GM12875 (cell line): ENCODE measurements around the gene PITPNC1.

Source experiments
- H3K4me3 ChIP-seq: one replicate; pipeline ENCODE4 v1.5.1; 2011; ENCODE audit warnings: low read depth, low read length, control low read depth
- TF ChIP-seq, protein P1 (sequence below): IDR thresholded peaks from 2 replicates; pipeline ENCODE4 v1.5.1; 2011; ENCODE audit warnings: low read depth, mild to moderate bottlenecking, control low read depth, inconsistent platforms, low read length, moderate library complexity, borderline replicate concordance; ENCODE audit not compliant: insufficient read depth

The PITPNC1 gene

DNA sequence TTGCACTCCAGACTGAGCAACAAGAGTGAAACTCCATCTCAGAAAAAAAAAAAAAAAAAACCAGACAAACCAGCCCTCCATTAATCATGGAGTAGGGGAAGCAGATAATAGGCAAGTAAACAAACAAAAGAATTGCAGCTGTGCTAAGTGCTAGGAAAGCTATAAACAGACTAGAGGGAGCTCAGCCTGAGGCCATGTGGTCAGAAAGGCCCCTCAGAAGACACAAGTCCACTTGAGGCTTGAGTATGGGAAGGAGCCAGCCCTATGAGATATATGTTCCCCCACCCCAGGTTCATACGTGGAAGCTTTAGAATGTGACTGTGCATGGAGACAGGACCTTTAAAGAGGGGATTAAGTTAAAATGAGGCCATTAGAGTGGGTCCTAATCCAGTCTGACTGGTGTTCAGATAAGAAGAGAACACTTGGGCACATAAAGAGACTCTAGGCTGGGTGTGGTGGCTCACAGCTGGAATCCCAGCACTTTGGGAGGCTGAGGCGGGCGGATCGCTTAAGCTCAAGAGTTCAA lies 208.1 kb downstream of the PITPNC1 start:
- TF ChIP-seq, protein P1, sequence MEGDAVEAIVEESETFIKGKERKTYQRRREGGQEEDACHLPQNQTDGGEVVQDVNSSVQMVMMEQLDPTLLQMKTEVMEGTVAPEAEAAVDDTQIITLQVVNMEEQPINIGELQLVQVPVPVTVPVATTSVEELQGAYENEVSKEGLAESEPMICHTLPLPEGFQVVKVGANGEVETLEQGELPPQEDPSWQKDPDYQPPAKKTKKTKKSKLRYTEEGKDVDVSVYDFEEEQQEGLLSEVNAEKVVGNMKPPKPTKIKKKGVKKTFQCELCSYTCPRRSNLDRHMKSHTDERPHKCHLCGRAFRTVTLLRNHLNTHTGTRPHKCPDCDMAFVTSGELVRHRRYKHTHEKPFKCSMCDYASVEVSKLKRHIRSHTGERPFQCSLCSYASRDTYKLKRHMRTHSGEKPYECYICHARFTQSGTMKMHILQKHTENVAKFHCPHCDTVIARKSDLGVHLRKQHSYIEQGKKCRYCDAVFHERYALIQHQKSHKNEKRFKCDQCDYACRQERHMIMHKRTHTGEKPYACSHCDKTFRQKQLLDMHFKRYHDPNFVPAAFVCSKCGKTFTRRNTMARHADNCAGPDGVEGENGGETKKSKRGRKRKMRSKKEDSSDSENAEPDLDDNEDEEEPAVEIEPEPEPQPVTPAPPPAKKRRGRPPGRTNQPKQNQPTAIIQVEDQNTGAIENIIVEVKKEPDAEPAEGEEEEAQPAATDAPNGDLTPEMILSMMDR = no peak
- no peak overlapping the region for H3K4me3 ChIP-seq

DNA sequence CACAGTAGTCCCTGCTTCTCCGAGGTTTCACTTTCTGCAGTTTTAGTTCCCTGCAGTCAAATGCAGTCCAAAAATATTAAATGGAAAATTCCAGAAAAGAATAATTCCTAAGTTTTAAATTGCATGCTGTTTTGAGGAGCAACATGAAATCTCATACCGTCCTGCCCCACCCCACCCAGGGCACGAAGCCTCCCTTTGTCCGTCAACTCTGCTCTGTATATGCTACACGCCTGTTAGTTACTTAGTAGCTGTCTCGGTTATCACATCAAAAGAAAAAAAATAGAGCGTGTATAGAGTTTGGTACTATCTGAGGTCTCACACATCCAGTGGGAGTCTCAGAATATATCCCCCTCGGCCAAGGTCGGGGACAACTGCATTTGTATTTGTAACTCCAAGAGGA lies 211.2 kb downstream of the PITPNC1 start:
- TF ChIP-seq, protein P1 = no peak
- H3K4me3 ChIP-seq = no peak overlapping the region

- H3K4me3 ChIP-seq = no peak overlapping the region
- TF ChIP-seq, protein P1 = no peak
Measured at GRCh38 chr17:67594115-67594880, 217.2 kb downstream of the PITPNC1 start.

DNA sequence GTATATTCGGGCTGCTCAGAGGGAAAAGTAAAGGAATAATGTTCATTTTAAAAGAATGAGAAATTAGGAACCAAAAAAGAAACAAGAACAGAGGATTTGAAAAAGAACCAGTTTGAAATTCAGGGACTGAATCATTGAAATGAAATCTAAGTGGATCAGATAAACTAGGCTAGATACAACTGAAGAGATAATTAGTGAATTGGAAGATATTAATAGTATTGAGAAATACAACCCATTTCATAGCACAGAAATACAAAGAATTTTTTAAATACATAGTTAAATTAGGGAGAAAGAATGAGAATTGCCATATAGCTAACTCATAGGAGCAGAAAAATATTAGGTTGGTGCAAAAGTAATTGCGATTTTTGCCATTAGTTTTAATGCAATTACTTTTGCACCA lies 223.3 kb downstream of the PITPNC1 start:
- TF ChIP-seq, protein P1 = no peak
- H3K4me3 ChIP-seq = no peak overlapping the region

GRCh38 chr17:67601897-67602296 lies 224.8 kb downstream of the PITPNC1 start:
- H3K4me3 ChIP-seq = no peak overlapping the region
- TF ChIP-seq, protein P1 = no peak

GRCh38 chr17:67602444-67602843 lies 225.4 kb downstream of the PITPNC1 start:
- H3K4me3 ChIP-seq = no peak overlapping the region
- TF ChIP-seq, protein P1 = no peak

DNA sequence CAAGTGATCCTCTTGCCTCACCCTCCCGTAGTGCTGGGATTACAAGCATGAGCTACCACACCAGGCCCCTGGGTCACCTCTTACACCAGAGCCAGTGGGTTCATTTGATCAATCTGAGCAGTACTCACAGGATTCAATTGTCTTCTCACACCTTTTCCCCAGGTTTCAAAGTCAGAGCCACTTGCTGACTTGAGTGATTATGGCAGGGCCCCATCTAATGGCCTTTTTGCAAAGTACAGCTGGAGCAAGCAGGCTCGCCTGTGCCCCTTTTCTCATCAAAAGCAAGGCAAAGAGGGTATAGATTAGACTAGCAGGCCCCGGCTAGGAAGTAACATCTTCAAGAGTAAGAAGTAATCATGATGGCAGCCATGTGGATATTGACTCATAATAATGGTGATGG lies 225.9 kb downstream of the PITPNC1 start:
- TF ChIP-seq, protein P1 = peak; percentile 68
- H3K4me3 ChIP-seq = no peak overlapping the region
